A673 (cell line): ENCODE results near the gene SV2C.

Experiments used
- CTCF ChIP-seq: fragments of 300-800, 200-600 bp; sonication (generic); conservative IDR thresholded peaks from 2 replicates; pipeline ENCODE4 v1.5.1; 2017; ENCODE audit warnings: low read depth, mild to moderate bottlenecking, antibody characterized with exemption, low read length, moderate library complexity, mixed read lengths
- EZH2 ChIP-seq: fragments of 200-600 bp; sonication (generic); IDR thresholded peaks from 2 replicates; pipeline ENCODE4 v1.6.1; 2017; ENCODE audit warnings: borderline replicate concordance, low read depth, mild to moderate bottlenecking, mixed read lengths, antibody characterized with exemption, low read length; ENCODE audit not compliant: poor library complexity, severe bottlenecking

- TF ChIP-seq CTCF = no peak
- no peak for TF ChIP-seq EZH2
These were observed 242.1 kb downstream of the SV2C start for GRCh38 chr5:76325326-76325725.
